GM18873 (cell line): ENCODE data around the gene KCNMA1.
"Not testable (repeated sequence)": the region's sequence is repeated elsewhere in the genome, so short reads cannot be mapped to it uniquely, and the experiment has no call there.

ENCODE experiments used
- ATAC-seq: cut with Tn5 transposase; IDR thresholded peaks from one replicate; pipeline ENCODE4 v1.9.1; 2021; ENCODE audit warnings: mild to moderate bottlenecking, moderate library complexity, moderate number of reproducible peaks; ENCODE audit not compliant: unreplicated experiment, low FRiP score

KCNMA1 gene

GRCh38 chr10:77541944-77542343, 95.7 kb downstream of the KCNMA1 start:
- ATAC-seq, result no peak

- no peak for ATAC-seq
These were observed 96.4 kb downstream of the KCNMA1 start for GRCh38 chr10:77541247-77541646.

- no peak for ATAC-seq
These were observed 98.3 kb downstream of the KCNMA1 start for GRCh38 chr10:77539147-77539935.

- ATAC-seq, result no peak
These were observed 99.8 kb downstream of the KCNMA1 start for GRCh38 chr10:77537720-77538373.

GRCh38 chr10:77537071-77537470, 100.5 kb downstream of the KCNMA1 start:
- ATAC-seq, result no peak

GRCh38 chr10:77533887-77534278, 103.7 kb downstream of the KCNMA1 start:
- ATAC-seq, result no peak

- ATAC-seq, result no peak
These were observed 104.3 kb downstream of the KCNMA1 start for GRCh38 chr10:77533146-77533886.

- no peak for ATAC-seq
These were observed 105.5 kb downstream of the KCNMA1 start for GRCh38 chr10:77532068-77532467.

- ATAC-seq, result no peak
These were observed 106.1 kb downstream of the KCNMA1 start for GRCh38 chr10:77531441-77532001.

GRCh38 chr10:77530011-77530410, 107.6 kb downstream of the KCNMA1 start:
- no peak for ATAC-seq

GRCh38 chr10:77529050-77529576, 108.5 kb downstream of the KCNMA1 start:
- ATAC-seq, result no peak

GRCh38 chr10:77527839-77528238, 109.8 kb downstream of the KCNMA1 start:
- ATAC-seq, result no peak

GRCh38 chr10:77526868-77527617, 110.6 kb downstream of the KCNMA1 start:
- no peak for ATAC-seq

GRCh38 chr10:77524281-77524711, 113.3 kb downstream of the KCNMA1 start:
- no peak for ATAC-seq

- no peak for ATAC-seq
These were observed 115.3 kb downstream of the KCNMA1 start for GRCh38 chr10:77522268-77522809.

- no peak for ATAC-seq
These were observed 116.6 kb downstream of the KCNMA1 start for GRCh38 chr10:77520995-77521394.

- ATAC-seq, result no peak
These were observed 117.3 kb downstream of the KCNMA1 start for GRCh38 chr10:77520290-77520689.

GRCh38 chr10:77519791-77520190, 117.8 kb downstream of the KCNMA1 start:
- ATAC-seq, result not testable (repeated sequence)

- no peak for ATAC-seq
These were observed 118.7 kb downstream of the KCNMA1 start for GRCh38 chr10:77518910-77519274.
